ENCODE data around the gene C20orf202. TPM values are rescaled to one million over a fixed set of nuclear protein-coding genes. Genes with fewer than 3 reads are reported as not detected.

C20orf202 gene
- polyA plus RNA-seq, 1 of the 3 experiments (the other 2 are of a cell fraction), result not detected

GRCh38 chr20:1199964-1200363, 3.3 kb upstream of the C20orf202 start (continued):
- no peak for TF ChIP-seq NFIC (IDR thresholded peaks at IDR 0.05; ENCODE audit: borderline replicate concordance)
- TF ChIP-seq RFX5 (IDR thresholded peaks at IDR 0.05; ENCODE audit: low read length), result no peak
- no peak for TF ChIP-seq IRF3 (IDR thresholded peaks at IDR 0.05; ENCODE audit: low read depth, low read length)
- no peak for TF ChIP-seq TAF1 (IDR thresholded peaks at IDR 0.05; ENCODE audit: borderline replicate concordance, low read depth, low read length)
- no peak for TF ChIP-seq USF2 (IDR thresholded peaks at IDR 0.05; ENCODE audit: borderline replicate concordance, low read depth, low read length)
- TF ChIP-seq GABPA (IDR thresholded peaks at IDR 0.05; ENCODE audit: low read depth), result no peak
- no peak for TF ChIP-seq POLR2AphosphoS5 (IDR thresholded peaks at IDR 0.05; ENCODE audit: low read depth, low read length)
- no peak for TF ChIP-seq ELF1 (IDR thresholded peaks at IDR 0.05)
- no peak for TF ChIP-seq GATA2 (CRISPR knock-in tag; IDR thresholded peaks at IDR 0.05)
- no peak for TF ChIP-seq SMC3 (IDR thresholded peaks at IDR 0.05; ENCODE audit: low read depth, low read length)
- no peak for TF ChIP-seq FOXM1 (IDR thresholded peaks at IDR 0.05; ENCODE audit: low read depth)

- 36% methylated on average over 5 of the region's 5 CpGs for WGBS (ENCODE audit: low lambda C conversion rate)
- H3K4me1 ChIP-seq (ENCODE audit: control insufficient read depth in 1 of 2, insufficient read depth in 2 of 2, low read depth in 1 of 2, low read length in 1 of 2), result no peaks in the 10 kb centered on the region
- ChIA-PET POLR2A (interaction anchor here (0.6 kb wide), 1 partner anchor 1491 kb away, joined by 7 read pairs; no protein-coding TSS in a partner anchor), CTCF (interaction anchor here (1.0 to 2.5 kb wide), 4 partner anchors 10 to 263 kb away, joined by 3 to 15 read pairs (median 4); partner anchors contain the start of gene NSFL1C)
- no peak overlapping the region for H2AFZ ChIP-seq (ENCODE audit: low read depth)
- DNase-seq, result no peak
- no peaks in the 10 kb centered on the region for H3K9me2 ChIP-seq
- no peak overlapping the region for H3K9ac ChIP-seq
- H3K79me2 ChIP-seq (ENCODE audit: insufficient read depth), result no peaks in the 10 kb centered on the region
- no peak overlapping the region for H3K4me2 ChIP-seq
- no peaks in the 10 kb centered on the region for H3K9me3 ChIP-seq
- no peaks in the 10 kb centered on the region for H3K36me3 ChIP-seq (replicated peaks in 1 of 2; ENCODE audit: control insufficient read depth in 1 of 2, insufficient read depth in 2 of 2, low read length in 1 of 2)
- H3K27me3 ChIP-seq (ENCODE audit: insufficient read depth), result no peaks in the 10 kb centered on the region
- TF ChIP-seq TCF12 (IDR thresholded peaks at IDR 0.05), result no peak
- TF ChIP-seq FOSL2 (IDR thresholded peaks at IDR 0.05; ENCODE audit: borderline replicate concordance, low read depth), result no peak
- TF ChIP-seq JUND (IDR thresholded peaks at IDR 0.05), result no peak
- TF ChIP-seq EZH2phosphoT487 (IDR thresholded peaks at IDR 0.05; ENCODE audit: borderline replicate concordance, low read depth), result no peak
- TF ChIP-seq RAD21 (IDR thresholded peaks at IDR 0.05; ENCODE audit: low read length), result no peak
- TF ChIP-seq POLR2AphosphoS5 (IDR thresholded peaks at IDR 0.05; ENCODE audit: low read depth, low read length), result no peak
- TF ChIP-seq EP300 (IDR thresholded peaks at IDR 0.05; ENCODE audit: borderline replicate concordance in 1 of 2, low read depth in 1 of 2, low read length in 1 of 2), result no peak
- no peak for TF ChIP-seq GATA2 (CRISPR knock-in tag; IDR thresholded peaks at IDR 0.05)
- no peak for TF ChIP-seq USF1 (IDR thresholded peaks at IDR 0.05; ENCODE audit: borderline replicate concordance, low read depth)
- no peak for TF ChIP-seq ZBTB33 (IDR thresholded peaks at IDR 0.05; ENCODE audit: borderline replicate concordance, low read depth)
- no peak for TF ChIP-seq TAF1 (IDR thresholded peaks at IDR 0.05; ENCODE audit: borderline replicate concordance, low read depth, low read length)
- TF ChIP-seq GABPA (IDR thresholded peaks at IDR 0.05; ENCODE audit: low read depth), result no peak
- no peak for TF ChIP-seq CTCF (IDR thresholded peaks at IDR 0.05)
- no peak for TF ChIP-seq RCOR1 (IDR thresholded peaks at IDR 0.05; ENCODE audit: low read length)
- no peak for TF ChIP-seq SMC3 (IDR thresholded peaks at IDR 0.05; ENCODE audit: low read depth, low read length)
- TF ChIP-seq MAX (IDR thresholded peaks at IDR 0.05; ENCODE audit: low read depth), result no peak
- TF ChIP-seq IRF3 (IDR thresholded peaks at IDR 0.05; ENCODE audit: low read depth, low read length), result no peak
- TF ChIP-seq CHD2 (IDR thresholded peaks at IDR 0.05; ENCODE audit: low read length, partially characterized antibody), result no peak
- no peak for TF ChIP-seq TEAD4 (IDR thresholded peaks at IDR 0.05; ENCODE audit: borderline replicate concordance, insufficient read depth)
- no peak for TF ChIP-seq FOXM1 (IDR thresholded peaks at IDR 0.05; ENCODE audit: low read depth)
- no peak overlapping the region for H3K4me3 ChIP-seq (ENCODE audit: low read depth in 2 of 2, low read length in 1 of 2)
- no peak overlapping the region for H3K27ac ChIP-seq (ENCODE audit: low read depth in 2 of 2, low read length in 1 of 2)
- no peaks in the 10 kb centered on the region for H3F3A ChIP-seq (replicated peaks; ENCODE audit: insufficient read depth)
- H4K20me1 ChIP-seq (ENCODE audit: insufficient read depth), result no peaks in the 10 kb centered on the region
These were observed 376 bp downstream of the C20orf202 start for GRCh38 chr20:1203630-1204029.

Measured in SK-N-SH (cell line).